H1 (cell line): ENCODE results near the gene NT5C3B. TPM values are rescaled to one million over a fixed set of nuclear protein-coding genes. Genes with fewer than 3 reads are reported as not detected.

ENCODE experiments used
- CTCF ChIA-PET: fragments of 300-600 bp; sonication (Branson Sonifier 250); formaldehyde crosslinking; loops from one replicate; lab custom pipeline; 2021; ENCODE audit not compliant: partially characterized antibody; lab: Charles Lee
- POLR2A ChIA-PET: fragments of 300-600 bp; sonication (Branson Sonifier 250); formaldehyde crosslinking; loops from one replicate; lab custom pipeline; 2021; ENCODE audit warnings: inconsistent platforms; ENCODE audit not compliant: partially characterized antibody; lab: Charles Lee
- DNase-seq, 2 experiments: peaks; one replicate each; pipeline versions ENCODE4 v3.0.0 to v3.0.0-alpha.2; 2010 to 2022; ENCODE audit warnings: low spot score in 2 of 2, low read depth in 1 of 2, mixed read lengths in 1 of 2
- FAIRE-seq: peaks from 2 replicates; lab custom pipeline; 2011; peaks lifted over from hg19 to GRCh38; lab: Jason Lieb, UNC
- H2AFZ ChIP-seq: 2 replicates; pipeline ENCODE4 v1.8.1; 2012; ENCODE audit warnings: low read length, inconsistent platforms
- H2AK5ac ChIP-seq: 2 replicates; pipeline ENCODE4 v1.6.1; 2013; ENCODE audit warnings: low read depth, low read length
- H2BK120ac ChIP-seq: replicated peaks from 2 replicates; pipeline ENCODE3; 2013; ENCODE audit warnings: low read depth, low read length, inconsistent platforms
- H2BK12ac ChIP-seq: 2 replicates; pipeline ENCODE4 v1.6.1; 2013; ENCODE audit warnings: low read depth, low read length
- H2BK15ac ChIP-seq: 2 replicates; pipeline ENCODE4 v1.6.1; 2013; ENCODE audit warnings: low read length
- H2BK20ac ChIP-seq: 2 replicates; pipeline ENCODE4 v1.6.1; 2013; ENCODE audit warnings: low read length
- H2BK5ac ChIP-seq: 2 replicates; pipeline ENCODE4 v1.6.1; 2013; ENCODE audit warnings: low read depth, low read length
- H3K14ac ChIP-seq: 2 replicates; pipeline ENCODE4 v1.6.1; 2013; ENCODE audit warnings: inconsistent platforms; ENCODE audit not compliant: insufficient read length
- H3K18ac ChIP-seq: 2 replicates; pipeline ENCODE4 v1.6.1; 2013; ENCODE audit warnings: low read length; ENCODE audit errors: extremely low read depth
- H3K23ac ChIP-seq: 2 replicates; pipeline ENCODE4 v1.6.1; 2013; ENCODE audit warnings: inconsistent platforms; ENCODE audit not compliant: insufficient read length
- H3K23me2 ChIP-seq: 2 replicates; pipeline ENCODE4 v1.6.1; 2013; ENCODE audit warnings: low read depth, low read length
- H3K27ac ChIP-seq: 2 replicates; pipeline ENCODE4 v1.6.1; 2011; ENCODE audit warnings: low read depth, low read length, inconsistent platforms
- H3K27me3 ChIP-seq, 4 experiments: replicated peaks in 1 of 4; 1 replicate in 1 of 4; 2 replicates in 3 of 4; pipeline versions ENCODE4 v1.6.1 to v1.8.1; 2011 to 2013; ENCODE audit warnings: low read length in 3 of 4, mild to moderate bottlenecking in 3 of 4, inconsistent platforms in 2 of 4, mixed read lengths in 2 of 4, moderate library complexity in 1 of 4; ENCODE audit not compliant: control insufficient read depth in 3 of 4, insufficient read depth in 3 of 4; ENCODE audit errors: extremely low read depth in 1 of 4
- H3K36me3 ChIP-seq, 4 experiments: 2 replicates each; pipeline versions ENCODE4 v1.6.1 to v1.8.1; 2011 to 2013; ENCODE audit warnings: mild to moderate bottlenecking in 4 of 4, low read length in 3 of 4, moderate library complexity in 2 of 4, control low read depth in 1 of 4, inconsistent platforms in 1 of 4; ENCODE audit not compliant: insufficient read depth in 4 of 4, control insufficient read depth in 2 of 4
- H3K4ac ChIP-seq: replicated peaks from 2 replicates; pipeline ENCODE3; 2013; ENCODE audit warnings: low read length, low read depth, mixed read lengths, inconsistent platforms; ENCODE audit not compliant: insufficient read length
- H3K4me1 ChIP-seq, 4 experiments: replicated peaks in 1 of 4; 1 replicate in 1 of 4; 2 replicates in 3 of 4; pipeline versions ENCODE4 v1.6.1 to v1.8.1; 2011 to 2013; ENCODE audit warnings: low read length in 3 of 4, inconsistent platforms in 2 of 4, mixed read lengths in 1 of 4; ENCODE audit not compliant: insufficient read depth in 4 of 4, control insufficient read depth in 3 of 4
- H3K4me2 ChIP-seq, 2 experiments: 2 replicates each; pipeline versions ENCODE4 v1.6.1 to v1.8.1; 2011 to 2013; ENCODE audit warnings: low read depth in 2 of 2, low read length in 2 of 2, control low read depth in 1 of 2, inconsistent platforms in 1 of 2, mild to moderate bottlenecking in 1 of 2; ENCODE audit not compliant: insufficient read depth in 1 of 2
- H3K4me3 ChIP-seq, 4 experiments: fragments of 200-600, 300-600 bp in 1 of 4; sonication (generic), shearing (Covaris generic), sonication (Bioruptor Twin) in 1 of 4; 2 replicates each; pipeline versions ENCODE4 v1.5.1 to v1.8.1; 2011 to 2016; ENCODE audit warnings: low read length in 4 of 4, low read depth in 3 of 4, control low read depth in 2 of 4, inconsistent platforms in 2 of 4, mild to moderate bottlenecking in 2 of 4, mixed read lengths in 1 of 4, moderate library complexity in 1 of 4; ENCODE audit not compliant: insufficient read depth in 2 of 4; ENCODE audit errors: extremely low read depth in 1 of 4
- H3K56ac ChIP-seq: replicated peaks from 2 replicates; pipeline ENCODE3; 2013; ENCODE audit warnings: low read depth, mild to moderate bottlenecking, mixed read lengths, low read length, inconsistent platforms; ENCODE audit not compliant: insufficient read length
- H3K79me1 ChIP-seq: 2 replicates; pipeline ENCODE4 v1.6.1; 2013; ENCODE audit warnings: low read depth, low read length, control low read depth
- H3K79me2 ChIP-seq, 2 experiments: 2 replicates each; pipeline versions ENCODE4 v1.6.1 to v1.8.1; 2012 to 2013; ENCODE audit warnings: low read length in 2 of 2, mild to moderate bottlenecking in 2 of 2, inconsistent platforms in 1 of 2; ENCODE audit not compliant: insufficient read depth in 2 of 2, control insufficient read depth in 1 of 2
- H3K9ac ChIP-seq, 4 experiments: replicated peaks in 1 of 4; 1 replicate in 1 of 4; 2 replicates in 3 of 4; pipeline versions ENCODE4 v1.6.1 to v1.8.1; 2011 to 2013; ENCODE audit warnings: low read depth in 3 of 4, low read length in 3 of 4, control low read depth in 2 of 4, mild to moderate bottlenecking in 2 of 4, moderate library complexity in 2 of 4, inconsistent platforms in 1 of 4; ENCODE audit errors: extremely low read depth in 1 of 4
- H3K9me3 ChIP-seq, 2 experiments: 2 replicates each; pipeline versions ENCODE4 v1.6.1 to v1.8.1; 2012 to 2013; ENCODE audit warnings: mild to moderate bottlenecking in 2 of 2, moderate library complexity in 2 of 2, control low read depth in 1 of 2, inconsistent platforms in 1 of 2, low read depth in 1 of 2, low read length in 1 of 2, mixed read lengths in 1 of 2; ENCODE audit not compliant: insufficient read depth in 2 of 2
- H4K20me1 ChIP-seq, 2 experiments: replicated peaks in 1 of 2; 2 replicates each; pipeline versions ENCODE3 to v1.8.1; 2011 to 2013; ENCODE audit warnings: inconsistent platforms in 2 of 2, low read length in 2 of 2, mild to moderate bottlenecking in 1 of 2; ENCODE audit not compliant: insufficient read depth in 2 of 2, control insufficient read depth in 1 of 2
- H4K5ac ChIP-seq: 2 replicates; pipeline ENCODE4 v1.6.1; 2013; ENCODE audit warnings: low read length, low read depth, mixed read lengths, inconsistent platforms; ENCODE audit not compliant: insufficient read length
- H4K8ac ChIP-seq: 2 replicates; pipeline ENCODE4 v1.8.0; 2013; ENCODE audit warnings: mild to moderate bottlenecking, moderate library complexity, low read length, inconsistent platforms; ENCODE audit not compliant: insufficient read depth; ENCODE audit errors: extremely low read depth
- H4K91ac ChIP-seq: replicated peaks from 2 replicates; pipeline ENCODE3; 2013; ENCODE audit warnings: low read length, mixed read lengths, inconsistent platforms; ENCODE audit not compliant: insufficient read length
- EZH2 ChIP-seq: fragments of 200-600 bp; sonication (generic); IDR thresholded peaks from 2 replicates; pipeline ENCODE4 v1.7.1; 2012; ENCODE audit warnings: low read depth, mild to moderate bottlenecking, moderate library complexity, low read length, inconsistent platforms; ENCODE audit not compliant: severe bottlenecking
- SIX5 ChIP-seq: IDR thresholded peaks from 2 replicates; pipeline ENCODE4 v1.6.1; 2011; ENCODE audit warnings: mild to moderate bottlenecking, low read depth, low read length
- SRF ChIP-seq: IDR thresholded peaks from 2 replicates; pipeline ENCODE4 v1.6.1; 2011; ENCODE audit warnings: mild to moderate bottlenecking, low read depth, low read length, moderate library complexity
- TAF1 ChIP-seq: IDR thresholded peaks from 2 replicates; pipeline ENCODE4 v1.6.1; 2011; ENCODE audit warnings: mild to moderate bottlenecking, low read depth, low read length
- ZNF274 ChIP-seq: IDR thresholded peaks from 2 replicates; pipeline ENCODE4 v1.7.0; 2012; ENCODE audit warnings: low read length, borderline replicate concordance; ENCODE audit errors: extremely low read depth
- WGBS, 2 experiments: shearing (Covaris generic) in 1 of 2; methylation state at CpG; one replicate each; pipeline versions ENCODE4 v1.1.6 to v1.1.7; 2013 to 2015; ENCODE audit warnings: low lambda C conversion rate in 2 of 2, mixed read lengths in 2 of 2, inconsistent platforms in 1 of 2, low coverage in 1 of 2, missing lambda C conversion rate in 1 of 2; ENCODE audit not compliant: insufficient replicate concordance in 2 of 2, insufficient coverage in 1 of 2, insufficient read length in 1 of 2; ENCODE audit errors: extremely low coverage in 1 of 2, missing lambda C conversion rate in 1 of 2; 5-methylcytosine and 5-hydroxymethylcytosine counted together
- polyA plus RNA-seq, 7 experiments: library from polyadenylated mRNA; depleted of rRNA in 3 of 7; stranded (reverse) in 5 of 7; unstranded in 2 of 7; fragments of >200 nt in 5 of 7; fragments of 200-250 nt in 2 of 7; gene quantifications; 1 replicate in 5 of 7; 2 replicates in 1 of 7; 4 replicates in 1 of 7; pipeline versions ENCODE4 v1.2.1 to v1.2.3, GENCODE V29; 2011 to 2013; ENCODE audit warnings: missing spikeins in 2 of 7, mixed read lengths in 2 of 7
- total RNA-seq: library from RNA; stranded (reverse); fragmentation: NEBNext Ultra II Directional; extraction: Animal tissue kit (Norgen Biotek cat#: 25700); gene quantifications from 2 replicates; pipeline ENCODE4 v1.2.1, GENCODE V29; 2021

NT5C3B gene
- total and polyA plus RNA-seq, 2 of the 8 experiments (the other 6 are each of a cell fraction or from before 2014, with no cell fraction given): 68.7 to 94.5 TPM

DNA sequence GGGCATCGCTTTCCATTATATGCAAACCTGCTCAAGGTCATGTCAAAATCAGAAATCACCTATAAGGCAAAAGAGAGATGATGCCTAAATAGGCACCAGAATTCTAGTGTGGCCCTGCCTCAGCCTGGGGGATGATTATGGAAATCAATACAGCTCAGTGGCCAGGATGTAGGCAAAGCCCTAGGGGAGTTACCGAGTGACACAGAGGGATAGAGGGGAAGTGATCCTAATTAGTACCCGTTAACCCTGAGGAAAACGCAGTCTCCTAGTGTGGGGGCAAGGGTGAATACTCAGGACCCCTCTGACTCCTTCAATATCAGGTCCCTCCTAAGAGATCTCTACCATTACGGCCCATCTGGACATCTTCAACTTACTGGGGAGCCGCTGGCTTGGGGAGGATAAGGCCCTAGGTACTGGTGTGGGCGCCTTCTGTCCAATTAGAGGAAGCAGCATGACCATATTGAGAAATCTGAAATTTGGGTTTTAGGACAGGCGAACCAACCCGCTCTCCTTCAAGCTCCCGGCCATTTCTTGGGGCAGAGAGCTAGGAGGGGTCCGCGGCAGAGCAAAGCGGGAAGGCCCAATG, 725 bp downstream of the NT5C3B start:
- peaks cover 0 to 23% (median 7%) of the 10 kb centered on the region in 4 experiments; a peak in 4 of 8 replicates for H3K36me3 ChIP-seq
- no peak overlapping the region for H2BK15ac ChIP-seq
- FAIRE-seq (no peak), DNase-seq (no peak)
- H3K27ac ChIP-seq: no peak overlapping the region
- H4K5ac ChIP-seq: no peak overlapping the region
- peak overlapping the region; percentile 42; the same call in 1 of the 2 replicates for H2AFZ ChIP-seq
- peak overlapping the region; percentile 74 to 96 (median 82) for H3K4me3 ChIP-seq
- peaks cover 0 to 5% (median 0%) of the 10 kb centered on the region in 4 experiments; a peak in 1 of 7 replicates for H3K27me3 ChIP-seq
- no peaks in the 10 kb centered on the region for H4K20me1 ChIP-seq
- no peak overlapping the region for H2AK5ac ChIP-seq
- TF ChIP-seq SIX5: no peak
- TF ChIP-seq TAF1: no peak
- TF ChIP-seq EZH2: peak; percentile 31
- TF ChIP-seq SRF: no peak
- no peak for TF ChIP-seq ZNF274
- no peak overlapping the region for H2BK20ac ChIP-seq
- peak overlapping the region in 3 of 4 experiments; percentile 54 to 78 (median 62); a peak in 5 of 7 replicates for H3K9ac ChIP-seq
- peaks cover 6% of the 10 kb centered on the region; the same call in 1 of the 2 replicates for H3K23me2 ChIP-seq
- 0 out of 2 replicates have a peak overlapping the region, but pooled peaks have one; percentile 35 for H2BK5ac ChIP-seq
- no peaks in the 10 kb centered on the region for H3K79me2 ChIP-seq
- 24% methylated on average over 13 of the region's 13 CpGs; no CpG with 5 or more reads in 1 of the 2 experiments for WGBS, 2 experiments
- CTCF ChIA-PET: interaction anchor here (1.0 to 2.3 kb wide), 4 partner anchors 12 to 41 kb away, joined by 3 to 6 read pairs (median 3); no protein-coding TSS in a partner anchor
- H3K9me3 ChIP-seq: no peaks in the 10 kb centered on the region
- no peak overlapping the region for H4K91ac ChIP-seq
- no peak overlapping the region for H4K8ac ChIP-seq
- H3K79me1 ChIP-seq: peaks cover 5% of the 10 kb centered on the region; the same call in 1 of the 2 replicates
- H3K14ac ChIP-seq: no peak overlapping the region
- no peak overlapping the region for H3K4ac ChIP-seq
- no peak overlapping the region for H2BK12ac ChIP-seq
- peak overlapping the region; percentile 46 for H3K56ac ChIP-seq
- H3K18ac ChIP-seq: no peak overlapping the region
- no peak overlapping the region for H3K23ac ChIP-seq
- peaks cover 0 to 5% (median 0%) of the 10 kb centered on the region in 4 experiments; a peak in 1 of 7 replicates for H3K4me1 ChIP-seq
- peak overlapping the region; percentile 80 to 83 for H3K4me2 ChIP-seq
- H2BK120ac ChIP-seq: no peak overlapping the region
- POLR2A ChIA-PET: interaction anchor here (1.1 to 3.3 kb wide), 11 partner anchors 10 to 145 kb away, joined by 3 to 18 read pairs (median 5); partner anchors contain the start of genes ACLY, FKBP10 and JUP
